Measurements from ENCODE around the gene ZNF547.

ZNF547 gene

GRCh38 chr19:57395710-57396109 lies 32.4 kb downstream of the ZNF547 start:
- TF ChIP-seq FOXP2 (optimal IDR thresholded peaks at IDR 0.05; ENCODE audit: borderline replicate concordance, extremely low read depth, extremely low read length, insufficient read depth) (no peak), TAF1 (IDR thresholded peaks at IDR 0.05; ENCODE audit: borderline replicate concordance, insufficient read depth, low read length) (no peak), SIN3A (IDR thresholded peaks at IDR 0.05; ENCODE audit: borderline replicate concordance, insufficient read depth, low read length) (no peak), POLR2AphosphoS5 (IDR thresholded peaks at IDR 0.05; ENCODE audit: low read depth, low read length) (no peak)
- TF ChIP-seq, protein P1, sequence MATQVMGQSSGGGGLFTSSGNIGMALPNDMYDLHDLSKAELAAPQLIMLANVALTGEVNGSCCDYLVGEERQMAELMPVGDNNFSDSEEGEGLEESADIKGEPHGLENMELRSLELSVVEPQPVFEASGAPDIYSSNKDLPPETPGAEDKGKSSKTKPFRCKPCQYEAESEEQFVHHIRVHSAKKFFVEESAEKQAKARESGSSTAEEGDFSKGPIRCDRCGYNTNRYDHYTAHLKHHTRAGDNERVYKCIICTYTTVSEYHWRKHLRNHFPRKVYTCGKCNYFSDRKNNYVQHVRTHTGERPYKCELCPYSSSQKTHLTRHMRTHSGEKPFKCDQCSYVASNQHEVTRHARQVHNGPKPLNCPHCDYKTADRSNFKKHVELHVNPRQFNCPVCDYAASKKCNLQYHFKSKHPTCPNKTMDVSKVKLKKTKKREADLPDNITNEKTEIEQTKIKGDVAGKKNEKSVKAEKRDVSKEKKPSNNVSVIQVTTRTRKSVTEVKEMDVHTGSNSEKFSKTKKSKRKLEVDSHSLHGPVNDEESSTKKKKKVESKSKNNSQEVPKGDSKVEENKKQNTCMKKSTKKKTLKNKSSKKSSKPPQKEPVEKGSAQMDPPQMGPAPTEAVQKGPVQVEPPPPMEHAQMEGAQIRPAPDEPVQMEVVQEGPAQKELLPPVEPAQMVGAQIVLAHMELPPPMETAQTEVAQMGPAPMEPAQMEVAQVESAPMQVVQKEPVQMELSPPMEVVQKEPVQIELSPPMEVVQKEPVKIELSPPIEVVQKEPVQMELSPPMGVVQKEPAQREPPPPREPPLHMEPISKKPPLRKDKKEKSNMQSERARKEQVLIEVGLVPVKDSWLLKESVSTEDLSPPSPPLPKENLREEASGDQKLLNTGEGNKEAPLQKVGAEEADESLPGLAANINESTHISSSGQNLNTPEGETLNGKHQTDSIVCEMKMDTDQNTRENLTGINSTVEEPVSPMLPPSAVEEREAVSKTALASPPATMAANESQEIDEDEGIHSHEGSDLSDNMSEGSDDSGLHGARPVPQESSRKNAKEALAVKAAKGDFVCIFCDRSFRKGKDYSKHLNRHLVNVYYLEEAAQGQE (IDR thresholded peaks at IDR 0.05; ENCODE audit: insufficient read depth in 1 of 2, low read depth in 2 of 2, low read length in 2 of 2), result no peak

- TF ChIP-seq FOXP2 (optimal IDR thresholded peaks at IDR 0.05; ENCODE audit: borderline replicate concordance, extremely low read depth, extremely low read length, insufficient read depth), result no peak
- TF ChIP-seq POLR2AphosphoS5 (IDR thresholded peaks at IDR 0.05; ENCODE audit: low read depth, low read length), result no peak
- no peak for TF ChIP-seq SIN3A (IDR thresholded peaks at IDR 0.05; ENCODE audit: borderline replicate concordance, insufficient read depth, low read length)
- TF ChIP-seq, protein P1 (IDR thresholded peaks at IDR 0.05; ENCODE audit: insufficient read depth in 1 of 2, low read depth in 2 of 2, low read length in 2 of 2), result no peak
- TF ChIP-seq TAF1 (IDR thresholded peaks at IDR 0.05; ENCODE audit: borderline replicate concordance, insufficient read depth, low read length), result no peak
Observed at GRCh38 chr19:57398868-57399267, 35.5 kb downstream of the ZNF547 start.

DNA sequence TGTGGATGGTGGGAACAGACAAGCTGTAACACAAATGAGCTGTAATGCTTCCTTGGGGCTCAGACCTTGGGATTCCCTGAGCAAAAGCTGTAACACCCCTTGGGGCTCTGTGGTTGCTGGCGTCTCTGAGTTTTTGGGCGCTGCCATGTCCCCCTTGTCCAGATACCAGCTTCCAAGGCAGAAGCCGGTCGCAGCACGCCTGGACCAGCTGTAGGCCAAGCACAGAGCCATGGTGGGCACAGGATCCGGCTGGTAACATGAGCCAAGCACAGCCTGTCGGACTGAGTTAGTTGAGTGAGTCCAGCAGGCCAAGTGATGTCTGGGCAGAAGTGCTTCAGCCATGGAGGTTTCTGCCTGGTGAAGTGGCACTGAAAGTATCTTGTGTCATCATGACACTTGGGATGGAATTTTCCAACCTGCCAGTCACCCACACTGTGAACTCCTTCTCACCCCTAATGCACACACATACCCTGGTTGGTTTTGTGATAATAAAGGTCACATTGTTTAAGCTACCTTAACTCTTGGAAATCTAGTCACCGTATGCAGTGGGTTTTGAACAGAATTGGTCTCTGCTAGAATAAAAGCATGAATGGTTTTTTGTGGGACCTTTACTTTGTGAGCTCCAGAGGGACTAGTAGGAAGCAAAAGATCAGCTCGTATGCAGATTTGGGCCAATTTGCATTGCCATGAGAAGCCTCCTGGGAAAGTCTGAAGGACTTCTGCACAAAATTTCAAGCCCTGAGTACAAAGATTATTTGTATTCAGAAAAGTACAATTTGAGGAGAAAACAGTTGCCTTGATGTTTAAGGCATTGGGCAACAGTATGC lies 40.6 kb downstream of the ZNF547 start:
- TF ChIP-seq SIN3A (IDR thresholded peaks at IDR 0.05; ENCODE audit: borderline replicate concordance, insufficient read depth, low read length) (no peak), TAF1 (IDR thresholded peaks at IDR 0.05; ENCODE audit: borderline replicate concordance, insufficient read depth, low read length) (no peak), FOXP2 (optimal IDR thresholded peaks at IDR 0.05; ENCODE audit: borderline replicate concordance, extremely low read depth, extremely low read length, insufficient read depth) (no peak), POLR2AphosphoS5 (IDR thresholded peaks at IDR 0.05; ENCODE audit: low read depth, low read length) (no peak)
- TF ChIP-seq, protein P1 (IDR thresholded peaks at IDR 0.05; ENCODE audit: insufficient read depth in 1 of 2, low read depth in 2 of 2, low read length in 2 of 2), result no peak

DNA sequence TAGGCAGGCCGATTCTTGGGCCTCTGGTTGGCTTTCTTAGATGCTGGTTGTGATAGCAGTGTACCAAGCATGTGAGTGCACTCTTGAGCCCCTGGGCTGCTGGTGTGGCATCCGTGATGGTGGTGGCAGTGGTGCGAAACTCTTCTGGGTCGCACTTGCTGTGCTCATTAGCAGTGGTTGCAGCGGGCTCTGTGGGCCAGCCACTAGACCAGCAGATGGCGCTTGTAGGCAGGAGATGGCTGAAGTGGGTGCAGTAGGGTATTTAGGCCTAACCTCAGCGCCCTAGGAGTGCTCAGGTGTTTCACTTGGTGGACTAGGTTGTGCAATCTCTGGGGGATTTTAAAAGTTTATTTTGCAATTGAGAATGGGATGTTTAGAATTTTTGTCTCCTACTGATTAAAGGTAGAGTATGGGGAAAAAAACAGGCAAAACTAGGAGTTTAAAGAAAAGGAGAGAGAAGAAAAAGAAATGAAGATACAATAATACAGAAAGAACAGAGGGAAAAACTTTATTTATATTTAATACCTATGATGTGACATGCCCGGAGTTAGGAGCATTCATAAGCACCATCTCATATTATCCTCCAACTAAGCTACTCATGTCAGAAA lies 43.3 kb downstream of the ZNF547 start:
- TF ChIP-seq POLR2AphosphoS5 (IDR thresholded peaks at IDR 0.05; ENCODE audit: low read depth, low read length) (no peak), FOXP2 (optimal IDR thresholded peaks at IDR 0.05; ENCODE audit: borderline replicate concordance, extremely low read depth, extremely low read length, insufficient read depth) (peak; percentile 52)

- TF ChIP-seq POLR2AphosphoS5 (IDR thresholded peaks at IDR 0.05; ENCODE audit: low read depth, low read length) (peak; percentile 77), FOXP2 (optimal IDR thresholded peaks at IDR 0.05; ENCODE audit: borderline replicate concordance, extremely low read depth, extremely low read length, insufficient read depth) (peak; percentile 49), TAF1 (IDR thresholded peaks at IDR 0.05; ENCODE audit: borderline replicate concordance, insufficient read depth, low read length) (peak; percentile 83; the same call in 1 of the 2 replicates), SIN3A (IDR thresholded peaks at IDR 0.05; ENCODE audit: borderline replicate concordance, insufficient read depth, low read length) (no peak)
- TF ChIP-seq, protein P1 (IDR thresholded peaks at IDR 0.05; ENCODE audit: insufficient read depth in 1 of 2, low read depth in 2 of 2, low read length in 2 of 2), result no peak
Observed at GRCh38 chr19:57410877-57411671, 47.7 kb downstream of the ZNF547 start, which contains the start of gene ZNF17. TSS of gene ZNF17 (plus strand) at chr19:57411161. CDS start at chr19:57413616, 2,455 bp downstream.
